Subcutaneous adipose tissue (tissue), 4 donors: ENCODE measurements around the gene DHX15. TPM values are rescaled to one million over a fixed set of nuclear protein-coding genes. Genes with fewer than 3 reads are reported as not detected.

Source experiments
- CTCF ChIP-seq: fragments of 450-650 bp; IDR thresholded peaks from one replicate; pipeline ENCODE4 v1.5.1; 2016; ENCODE audit warnings: low read depth, mild to moderate bottlenecking, control low read depth, antibody characterized with exemption, moderate library complexity
- total RNA-seq, 4 donors: library from RNA; depleted of rRNA; stranded (reverse); fragments of >200 nt; gene quantifications; one replicate each; pipeline ENCODE4 v1.1.0, GENCODE V29; 2016

Gene DHX15
- total RNA-seq, 4 donors from 2014 or later = 106 to 166 (median 120) TPM

- no peak for TF ChIP-seq CTCF
Measured at GRCh38 chr4:24519649-24520048, 64.7 kb downstream of the DHX15 start.

GRCh38 chr4:24517676-24518075 lies 66.7 kb downstream of the DHX15 start:
- TF ChIP-seq CTCF = no peak

GRCh38 chr4:24516926-24517325 lies 67.4 kb downstream of the DHX15 start:
- no peak for TF ChIP-seq CTCF

- TF ChIP-seq CTCF = no peak
Measured at GRCh38 chr4:24515698-24516097, 68.7 kb downstream of the DHX15 start.

GRCh38 chr4:24514808-24515207 lies 69.5 kb downstream of the DHX15 start:
- TF ChIP-seq CTCF = no peak

GRCh38 chr4:24513718-24514117 lies 70.6 kb downstream of the DHX15 start:
- TF ChIP-seq CTCF = no peak

- no peak for TF ChIP-seq CTCF
Measured at GRCh38 chr4:24511371-24512063, 72.8 kb downstream of the DHX15 start.
